Neuron (in vitro differentiated cells): ENCODE results near the gene AIFM3.

Experiments
- H2AFZ ChIP-seq: one replicate; pipeline ENCODE4 v1.6.1; 2013; ENCODE audit warnings: low read depth, mild to moderate bottlenecking, inconsistent platforms, low read length, moderate library complexity
- H3K27me3 ChIP-seq: one replicate; pipeline ENCODE4 v1.6.1; 2013; ENCODE audit warnings: low read length; ENCODE audit not compliant: insufficient read depth
- H3K36me3 ChIP-seq: one replicate; pipeline ENCODE4 v1.6.1; 2013; ENCODE audit warnings: low read length; ENCODE audit not compliant: insufficient read depth
- H3K4me1 ChIP-seq: one replicate; pipeline ENCODE4 v1.6.1; 2013; ENCODE audit warnings: low read length; ENCODE audit not compliant: insufficient read depth
- H3K4me3 ChIP-seq: 2 replicates; pipeline ENCODE4 v1.5.1; 2013; ENCODE audit warnings: mild to moderate bottlenecking, low read length, moderate library complexity
- H3K9me3 ChIP-seq: one replicate; pipeline ENCODE4 v1.6.1; 2013; ENCODE audit warnings: low read length

The AIFM3 gene

DNA sequence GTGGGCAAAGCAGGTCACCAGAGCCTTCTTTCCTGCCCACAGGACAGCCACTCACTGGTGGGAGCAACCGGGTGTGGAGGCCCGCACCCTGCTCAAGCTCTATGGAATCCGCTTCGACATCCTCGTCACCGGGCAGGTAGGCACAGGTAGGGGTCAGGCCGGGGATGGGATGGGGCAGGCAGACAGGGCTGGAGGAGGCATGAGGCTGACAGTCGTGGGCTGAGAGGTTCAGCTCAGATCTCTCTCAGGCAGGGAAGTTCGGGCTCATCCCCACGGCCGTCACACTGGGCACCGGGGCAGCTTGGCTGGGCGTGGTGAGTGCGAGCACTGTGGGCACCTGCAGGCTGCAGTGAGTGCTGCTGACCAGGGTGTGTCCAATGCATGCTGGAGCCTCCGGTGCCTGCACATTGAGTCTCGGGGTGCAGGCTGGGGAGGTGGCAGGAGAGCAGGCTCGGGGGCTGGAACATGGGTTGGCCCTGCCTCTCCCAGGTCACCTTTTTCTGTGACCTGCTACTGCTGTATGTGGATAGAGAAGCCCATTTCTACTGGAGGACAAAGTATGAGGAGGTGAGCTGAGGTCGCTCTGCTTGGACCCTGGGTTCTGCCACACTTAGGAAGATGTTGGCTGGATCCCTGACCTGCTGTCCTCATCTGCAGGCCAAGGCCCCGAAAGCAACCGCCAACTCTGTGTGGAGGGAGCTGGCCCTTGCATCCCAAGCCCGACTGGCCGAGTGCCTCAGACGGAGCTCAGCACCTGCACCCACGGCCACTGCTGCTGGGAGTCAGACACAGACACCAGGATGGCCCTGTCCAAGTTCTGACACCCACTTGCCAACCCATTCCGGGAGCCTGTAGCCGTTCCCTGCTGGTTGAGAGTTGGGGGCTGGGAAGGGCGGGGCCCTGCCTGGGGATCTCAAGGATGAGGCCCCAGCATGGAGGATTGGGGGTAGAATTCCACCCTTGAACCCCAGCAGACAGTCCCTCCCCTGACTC is 59.0 kb downstream of the AIFM3 start:
- Histone ChIP-seq H3K4me3 (no peak overlapping the region), H3K4me1 (no peaks in the 10 kb centered on the region), H2AFZ (no peak overlapping the region), H3K36me3 (no peaks in the 10 kb centered on the region), H3K9me3 (no peaks in the 10 kb centered on the region), H3K27me3 (peaks cover 4% of the 10 kb centered on the region)

DNA sequence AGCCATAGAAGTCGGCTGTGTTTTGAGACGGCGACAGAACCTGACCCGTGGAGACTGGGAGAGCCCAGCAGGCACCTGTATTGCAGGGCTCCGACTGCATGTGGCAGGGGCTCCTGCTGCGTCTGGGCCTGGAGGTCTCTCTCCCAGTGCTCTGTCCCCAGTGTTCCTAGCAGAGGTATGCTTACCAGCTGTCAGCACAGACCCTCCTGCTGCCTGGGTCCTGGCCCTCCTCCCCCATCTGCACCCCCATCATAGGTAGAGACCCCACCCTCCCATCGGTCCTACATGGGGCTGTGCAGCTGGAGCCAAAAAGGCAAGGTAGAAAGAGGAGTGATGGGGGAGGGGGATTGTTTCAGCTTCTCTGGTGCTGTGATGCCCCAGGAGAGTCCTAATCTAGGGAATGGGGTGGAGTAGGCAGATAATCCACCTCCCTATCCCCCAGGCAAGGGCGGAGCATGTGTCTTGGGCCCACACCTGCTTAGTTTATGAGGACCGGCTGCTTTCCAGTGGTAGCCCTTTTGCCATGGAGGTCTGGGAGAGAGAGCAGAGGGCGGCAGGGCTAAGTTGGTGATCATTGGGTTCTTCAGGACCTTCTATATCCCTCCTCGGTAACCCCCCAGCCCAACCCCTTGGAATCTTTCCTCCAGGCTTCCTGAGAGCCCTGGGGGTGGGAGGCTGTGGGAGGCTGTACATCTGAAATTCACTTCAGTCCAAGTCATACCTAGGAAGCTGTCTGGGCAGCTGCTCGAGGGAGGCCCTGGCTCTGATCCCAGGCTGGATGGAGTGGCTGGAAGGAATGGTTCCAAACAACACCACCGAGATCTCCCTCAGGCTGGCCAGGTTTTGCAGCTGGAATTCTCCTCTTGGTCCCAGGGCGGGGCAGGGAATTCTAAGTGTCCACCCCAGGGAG is 60.0 kb downstream of the AIFM3 start:
- H3K4me1 ChIP-seq, result peaks cover 2% of the 10 kb centered on the region
- no peaks in the 10 kb centered on the region for H3K36me3 ChIP-seq
- H3K4me3 ChIP-seq, result no peak overlapping the region
- no peak overlapping the region for H2AFZ ChIP-seq
- no peaks in the 10 kb centered on the region for H3K9me3 ChIP-seq
- H3K27me3 ChIP-seq, result peaks cover 4% of the 10 kb centered on the region

DNA sequence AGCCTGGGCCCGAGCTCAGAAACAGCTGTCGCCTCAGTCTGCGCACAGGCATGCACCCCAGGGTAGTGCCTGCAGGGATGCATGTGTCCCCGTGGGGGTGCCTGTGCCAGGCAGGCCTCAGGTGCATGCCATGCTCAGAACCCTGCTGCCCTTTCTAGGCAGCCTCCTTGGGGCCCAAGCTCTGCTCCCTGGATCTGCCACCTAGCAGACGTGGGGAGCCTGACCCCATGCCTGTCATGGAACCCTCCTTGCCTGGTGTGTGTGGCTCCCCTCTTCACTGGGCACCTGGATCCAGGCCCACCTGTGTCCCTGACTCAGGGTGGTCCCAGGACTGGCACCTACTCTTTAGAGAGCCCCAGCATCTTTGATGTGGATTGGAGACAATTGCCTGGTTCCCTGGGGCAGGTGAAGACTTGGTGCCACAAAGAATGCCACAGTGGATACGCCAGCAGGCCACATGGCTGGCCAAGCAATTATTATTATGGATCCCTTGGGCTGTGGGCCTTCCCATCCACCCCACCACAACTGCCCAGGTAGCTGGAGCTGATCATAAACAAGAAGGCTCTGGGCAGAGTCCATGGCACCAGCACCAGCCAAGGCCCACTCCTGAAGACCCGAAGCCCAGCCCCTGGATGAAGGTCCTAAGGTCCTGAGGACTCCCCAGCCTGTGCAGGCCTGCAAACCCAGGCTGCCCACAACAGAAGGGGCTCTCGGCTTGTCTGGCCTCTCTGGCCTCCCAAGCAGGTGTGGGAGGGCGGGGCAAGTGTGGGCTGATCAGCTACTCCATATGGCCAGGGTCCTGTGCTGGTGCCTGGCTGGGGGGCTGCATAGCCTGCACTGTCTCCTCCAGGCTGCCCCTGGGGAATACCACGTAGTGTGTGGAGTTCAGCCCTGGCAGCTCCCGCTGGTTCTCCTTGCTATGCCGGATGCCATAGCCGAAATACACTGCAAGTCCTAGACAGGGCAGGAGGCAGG is 61.5 kb downstream of the AIFM3 start:
- Histone ChIP-seq H3K27me3 (no peaks in the 10 kb centered on the region), H3K9me3 (no peaks in the 10 kb centered on the region), H3K4me1 (peaks cover 9% of the 10 kb centered on the region), H2AFZ (no peak overlapping the region), H3K4me3 (no peak overlapping the region), H3K36me3 (no peaks in the 10 kb centered on the region)

DNA sequence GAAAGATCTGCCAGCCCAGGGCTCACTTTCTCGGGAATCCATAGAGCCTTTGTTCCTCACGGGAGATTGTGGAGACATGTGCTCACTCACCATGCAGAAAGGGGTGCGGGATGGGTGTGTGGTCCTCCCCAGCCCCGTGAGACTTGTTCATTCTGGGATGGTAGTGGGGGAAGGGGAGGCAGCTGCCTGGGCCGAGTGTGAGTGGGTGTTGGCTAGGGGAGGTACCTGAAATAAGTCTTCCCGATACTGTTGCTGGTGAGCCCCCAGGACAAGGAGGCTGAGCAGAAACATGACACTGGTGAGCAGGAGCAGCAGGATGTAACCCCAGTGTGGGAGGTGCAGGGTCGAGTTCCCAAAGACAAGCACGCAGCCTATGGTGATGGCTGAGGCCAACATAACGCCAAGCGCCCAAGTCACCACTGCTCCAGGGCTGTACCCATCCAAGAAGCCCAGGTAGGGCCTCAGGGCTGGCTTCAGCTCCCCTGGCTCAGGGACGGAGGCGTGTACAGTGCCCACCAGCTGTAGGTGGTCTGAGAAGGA is 62.5 kb downstream of the AIFM3 start:
- H3K9me3 ChIP-seq, result no peaks in the 10 kb centered on the region

DNA sequence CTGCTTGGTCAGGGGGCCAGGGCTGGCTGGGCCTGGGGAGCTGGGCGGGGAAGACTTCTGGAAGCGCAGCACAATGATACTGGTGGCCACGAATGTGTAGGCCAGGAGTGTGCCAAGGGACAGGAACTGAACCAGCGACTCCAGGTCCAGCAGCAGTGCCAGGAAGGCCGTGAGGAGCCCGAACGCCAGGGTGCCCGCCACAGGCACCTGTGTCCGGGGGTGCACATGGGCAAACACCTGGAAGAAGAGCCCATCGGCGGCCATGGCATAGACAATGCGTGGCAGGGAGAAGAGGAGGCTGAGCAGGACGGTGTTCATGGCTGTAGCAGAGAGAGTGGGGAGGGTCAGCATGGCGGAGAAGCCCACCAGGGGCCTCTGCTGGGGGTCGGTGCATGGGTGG is 63.0 kb downstream of the AIFM3 start:
- H3K27me3 ChIP-seq, result peaks cover under 1% of the 10 kb centered on the region
- no peak overlapping the region for H3K4me3 ChIP-seq
- no peaks in the 10 kb centered on the region for H3K36me3 ChIP-seq
- no peaks in the 10 kb centered on the region for H3K9me3 ChIP-seq
- peaks cover 9% of the 10 kb centered on the region for H3K4me1 ChIP-seq
- H2AFZ ChIP-seq, result no peak overlapping the region

More for the DNA sequence above, 62.5 kb downstream of the AIFM3 start:
- peaks cover 9% of the 10 kb centered on the region for H3K4me1 ChIP-seq
- H3K27me3 ChIP-seq, result no peaks in the 10 kb centered on the region
- H3K36me3 ChIP-seq, result no peaks in the 10 kb centered on the region
- H2AFZ ChIP-seq, result no peak overlapping the region
- no peak overlapping the region for H3K4me3 ChIP-seq
